NB4 (cell line): Measurements from ENCODE around the gene ACTG2.

ENCODE experiments used
- CTCF ChIP-seq: IDR thresholded peaks from one replicate; pipeline ENCODE4 v1.5.1; 2012; ENCODE audit warnings: low read depth, low read length
- MAX ChIP-seq: IDR thresholded peaks from 2 replicates; pipeline ENCODE4 v1.6.1; 2011; ENCODE audit warnings: low read depth, low read length
- MYC ChIP-seq: IDR thresholded peaks from 2 replicates; pipeline ENCODE4 v1.6.1; 2011; ENCODE audit warnings: low read depth, low read length
- POLR2A ChIP-seq: IDR thresholded peaks from 2 replicates; pipeline ENCODE4 v1.6.1; 2011; ENCODE audit warnings: mild to moderate bottlenecking; ENCODE audit not compliant: insufficient read length; ENCODE audit errors: extremely low read depth

- no peak for TF ChIP-seq CTCF
- TF ChIP-seq POLR2A: no peak
- no peak for TF ChIP-seq MYC
- no peak for TF ChIP-seq MAX
These were observed 46.6 kb downstream of the ACTG2 start for GRCh38 chr2:73939419-73939818.
